ENCODE measurements around the gene MMP15.
A peak's percentile ranks its signal among the peaks of the same experiment; 100 is the strongest.
"Not testable (repeated sequence)": the region's sequence is repeated elsewhere in the genome, so short reads cannot be mapped to it uniquely, and the experiment has no call there.

MMP15 gene

GRCh38 chr16:57994361-57994760 is 31.2 kb upstream of the MMP15 start:
- in situ Hi-C loops (cut with MboI; ENCODE audit: low pct_unique_long_range_greater_than_20kb, low sequenced_read_pairs), result loop anchor here (25.0 kb wide), 1 partner anchor 232 kb away; no protein-coding TSS in a partner anchor
- no peak for DNase-seq

- peak; percentile 70 for DNase-seq
- in situ Hi-C loops (cut with MboI; ENCODE audit: low pct_unique_long_range_greater_than_20kb, low sequenced_read_pairs), result loop anchor here (25.0 kb wide), 1 partner anchor 232 kb away; no protein-coding TSS in a partner anchor
These were observed 30.8 kb upstream of the MMP15 start for GRCh38 chr16:57994778-57995177.

GRCh38 chr16:57995721-57996405 is 29.7 kb upstream of the MMP15 start:
- no peak for DNase-seq
- in situ Hi-C loops (cut with MboI; ENCODE audit: low pct_unique_long_range_greater_than_20kb, low sequenced_read_pairs), result loop anchor here (25.0 kb wide), 1 partner anchor 234 kb away; no protein-coding TSS in a partner anchor

- no peak for DNase-seq
- in situ Hi-C loops (cut with MboI; ENCODE audit: low pct_unique_long_range_greater_than_20kb, low sequenced_read_pairs), result loop anchor here (25.0 kb wide), 1 partner anchor 234 kb away; no protein-coding TSS in a partner anchor
These were observed 29.0 kb upstream of the MMP15 start for GRCh38 chr16:57996406-57997175.

GRCh38 chr16:57997176-57997527 is 28.4 kb upstream of the MMP15 start:
- no peak for DNase-seq
- in situ Hi-C loops (cut with MboI; ENCODE audit: low pct_unique_long_range_greater_than_20kb, low sequenced_read_pairs), result loop anchor here (25.0 kb wide), 1 partner anchor 235 kb away; no protein-coding TSS in a partner anchor

- in situ Hi-C loops (cut with MboI; ENCODE audit: low pct_unique_long_range_greater_than_20kb, low sequenced_read_pairs), result loop anchor here (25.0 kb wide), 1 partner anchor 235 kb away; no protein-coding TSS in a partner anchor
- DNase-seq, result no peak
These were observed 27.9 kb upstream of the MMP15 start for GRCh38 chr16:57997528-57998265.

GRCh38 chr16:57998486-57998885 is 27.1 kb upstream of the MMP15 start:
- DNase-seq, result peak; percentile 71
- in situ Hi-C loops (cut with MboI; ENCODE audit: low pct_unique_long_range_greater_than_20kb, low sequenced_read_pairs), result loop anchor here (25.0 kb wide), 1 partner anchor 236 kb away; no protein-coding TSS in a partner anchor

GRCh38 chr16:57998992-57999365 is 26.6 kb upstream of the MMP15 start:
- in situ Hi-C loops (cut with MboI; ENCODE audit: low pct_unique_long_range_greater_than_20kb, low sequenced_read_pairs), result loop anchor here (25.0 kb wide), 1 partner anchor 237 kb away; no protein-coding TSS in a partner anchor
- no peak for DNase-seq

- in situ Hi-C loops (cut with MboI; ENCODE audit: low pct_unique_long_range_greater_than_20kb, low sequenced_read_pairs), result loop anchor here (25.0 kb wide), 1 partner anchor 237 kb away; no protein-coding TSS in a partner anchor
- DNase-seq, result peak; percentile 63
These were observed 26.1 kb upstream of the MMP15 start for GRCh38 chr16:57999366-57999970.

GRCh38 chr16:57999971-58000705 is 25.4 kb upstream of the MMP15 start, which contains the start of gene ZNF319:
Gene ZNF319 (minus strand): TSS chr16:58000672. CDS start chr16:57998265, 2,407 bp downstream.
- in situ Hi-C loops (cut with MboI; ENCODE audit: low pct_unique_long_range_greater_than_20kb, low sequenced_read_pairs), result loop anchor here (25.0 kb wide), 1 partner anchor 238 kb away; no protein-coding TSS in a partner anchor
- no peak for DNase-seq

- peak; percentile 91 for DNase-seq
- in situ Hi-C loops (cut with MboI; ENCODE audit: low pct_unique_long_range_greater_than_20kb, low sequenced_read_pairs), result no loop called here
These were observed 24.6 kb upstream of the MMP15 start, which contains the start of gene USB1 for GRCh38 chr16:58000706-58001676. Gene USB1 (plus strand): TSS chr16:58001407. CDS start chr16:58001484, 77 bp downstream.

GRCh38 chr16:58001781-58002415 is 23.7 kb upstream of the MMP15 start:
- no peak for DNase-seq
- in situ Hi-C loops (cut with MboI; ENCODE audit: low pct_unique_long_range_greater_than_20kb, low sequenced_read_pairs), result no loop called here

- no peak for DNase-seq
- in situ Hi-C loops (cut with MboI; ENCODE audit: low pct_unique_long_range_greater_than_20kb, low sequenced_read_pairs), result no loop called here
These were observed 23.1 kb upstream of the MMP15 start for GRCh38 chr16:58002416-58002800.

- no peak for DNase-seq
- in situ Hi-C loops (cut with MboI; ENCODE audit: low pct_unique_long_range_greater_than_20kb, low sequenced_read_pairs), result no loop called here
These were observed 22.6 kb upstream of the MMP15 start for GRCh38 chr16:58002936-58003335.

GRCh38 chr16:58004736-58005135 is 20.8 kb upstream of the MMP15 start:
- in situ Hi-C loops (cut with MboI; ENCODE audit: low pct_unique_long_range_greater_than_20kb, low sequenced_read_pairs); DNase-seq: not testable (repeated sequence)

- DNase-seq, result no peak
- in situ Hi-C loops (cut with MboI; ENCODE audit: low pct_unique_long_range_greater_than_20kb, low sequenced_read_pairs), result loop anchor here (10.0 kb wide), 1 partner anchor 95 kb away; no protein-coding TSS in a partner anchor
These were observed 15.6 kb upstream of the MMP15 start for GRCh38 chr16:58009856-58010416.
